A673 (cell line): ENCODE measurements around the gene ZNF425. TPM values are rescaled to one million over a fixed set of nuclear protein-coding genes. Genes with fewer than 3 reads are reported as not detected.

Source experiments
- BruUV-seq: library from RNA; stranded (reverse); fragments of 400-500 nt; replicated peaks from 2 replicates; lab custom pipeline; 2021; lab: Mats Ljungman, UMichigan
- CTCF ChIA-PET: fragments of 300-600 bp; sonication (Branson Sonifier 250); formaldehyde crosslinking; loops from one replicate; lab custom pipeline; 2022; ENCODE audit warnings: antibody characterized with exemption; lab: Charles Lee
- POLR2A ChIA-PET: fragments of 300-600 bp; sonication (Branson Sonifier 250); formaldehyde crosslinking; loops from one replicate; lab custom pipeline; 2022; ENCODE audit warnings: antibody characterized with exemption; ENCODE audit not compliant: low non-redundant PET; lab: Charles Lee
- DNase-seq: peaks from one replicate; pipeline ENCODE4 v3.0.0-alpha.2; 2015; ENCODE audit warnings: low spot score
- H3K27ac ChIP-seq: fragments of 200-600 bp; sonication (generic); 2 replicates; pipeline ENCODE4 v1.5.1; 2016; ENCODE audit warnings: mixed run types, low read depth, mild to moderate bottlenecking, mixed read lengths, antibody characterized with exemption, low read length; ENCODE audit not compliant: poor library complexity, severe bottlenecking
- H3K27me3 ChIP-seq: fragments of 200-600 bp; sonication (generic); replicated peaks from 2 replicates; pipeline ENCODE4 v1.6.1; 2017; ENCODE audit warnings: mixed run types, low read depth, mild to moderate bottlenecking, mixed read lengths, antibody characterized with exemption, low read length; ENCODE audit not compliant: insufficient read depth, poor library complexity
- H3K36me3 ChIP-seq: fragments of 200-600 bp; sonication (generic); 2 replicates; pipeline ENCODE4 v1.6.1; 2016; ENCODE audit warnings: mixed run types, mild to moderate bottlenecking, mixed read lengths, antibody characterized with exemption, low read length; ENCODE audit not compliant: insufficient read depth, poor library complexity, severe bottlenecking
- H3K4me1 ChIP-seq: fragments of 200-600 bp; sonication (generic); 2 replicates; pipeline ENCODE4 v1.6.1; 2017; ENCODE audit warnings: mixed run types, mild to moderate bottlenecking, mixed read lengths, antibody characterized with exemption, low read length; ENCODE audit not compliant: insufficient read depth, poor library complexity, severe bottlenecking
- H3K4me3 ChIP-seq: fragments of 200-600 bp; sonication (generic); 2 replicates; pipeline ENCODE4 v1.5.1; 2016; ENCODE audit warnings: low read depth, mixed run types, mild to moderate bottlenecking, mixed read lengths, low read length; ENCODE audit not compliant: poor library complexity, severe bottlenecking
- H3K9me3 ChIP-seq: fragments of 200-600 bp; sonication (generic); 2 replicates; pipeline ENCODE4 v1.6.1; 2016; ENCODE audit warnings: mixed run types, low read depth, mild to moderate bottlenecking, mixed read lengths, antibody characterized with exemption, low read length; ENCODE audit not compliant: poor library complexity, severe bottlenecking
- EZH2 ChIP-seq: fragments of 200-600 bp; sonication (generic); IDR thresholded peaks from 2 replicates; pipeline ENCODE4 v1.6.1; 2017; ENCODE audit warnings: borderline replicate concordance, low read depth, mild to moderate bottlenecking, mixed read lengths, antibody characterized with exemption, low read length; ENCODE audit not compliant: poor library complexity, severe bottlenecking
- intact Hi-C: fragments of 100-400 bp; cut with micrococcal nuclease; formaldehyde crosslinking; loops from one replicate; pipeline ENCODE4 v1.10.0; 2022; ENCODE audit not compliant: unreplicated experiment
- total RNA-seq: library from RNA; stranded (reverse); gene quantifications from 2 replicates; pipeline ENCODE4 v1.2.3, GENCODE V29; 2021
- TF ChIP-seq, protein P1 (sequence below): fragments of 300-800, 200-600 bp; sonication (generic); conservative IDR thresholded peaks from 2 replicates; pipeline ENCODE4 v1.5.1; 2017; ENCODE audit warnings: low read depth, mild to moderate bottlenecking, antibody characterized with exemption, low read length, moderate library complexity, mixed read lengths

Gene ZNF425
- total RNA-seq, 1 experiment from 2014 or later, result 1.2 TPM

DNA sequence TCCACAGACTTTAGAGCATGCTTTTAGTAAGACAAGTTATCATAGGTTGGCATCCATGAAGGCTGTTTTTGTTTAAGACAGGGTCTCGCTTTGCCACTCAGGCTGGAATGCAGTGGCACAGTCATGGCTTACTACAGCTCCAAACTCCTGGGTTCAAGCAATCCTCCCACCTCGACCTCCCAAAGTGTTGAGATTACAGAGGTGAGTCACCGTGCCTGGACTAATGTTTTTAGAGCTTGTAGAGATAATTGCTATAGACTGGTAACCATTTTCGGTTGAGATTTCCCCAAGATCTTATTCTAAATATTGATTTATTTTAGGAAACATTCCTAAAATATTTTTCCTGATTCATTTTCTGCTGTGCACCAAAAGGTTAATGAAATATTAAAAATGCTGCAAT, 15.8 kb upstream of the ZNF425 start:
- H3K9me3 ChIP-seq, result no peaks in the 10 kb centered on the region
- H3K4me1 ChIP-seq, result no peaks in the 10 kb centered on the region
- intact Hi-C loops, result no loop called here
- no TSS peak for BruUV-seq
- no peak overlapping the region for H3K4me3 ChIP-seq
- H3K27ac ChIP-seq, result no peak overlapping the region
- no peak for DNase-seq
- H3K36me3 ChIP-seq, result no peaks in the 10 kb centered on the region
- ChIA-PET POLR2A (interaction anchor here (0.7 kb wide), 1 partner anchor 143 kb away, joined by 9 read pairs; no protein-coding TSS in a partner anchor), CTCF (no interaction called here)
- TF ChIP-seq EZH2, result no peak
- TF ChIP-seq, protein P1, sequence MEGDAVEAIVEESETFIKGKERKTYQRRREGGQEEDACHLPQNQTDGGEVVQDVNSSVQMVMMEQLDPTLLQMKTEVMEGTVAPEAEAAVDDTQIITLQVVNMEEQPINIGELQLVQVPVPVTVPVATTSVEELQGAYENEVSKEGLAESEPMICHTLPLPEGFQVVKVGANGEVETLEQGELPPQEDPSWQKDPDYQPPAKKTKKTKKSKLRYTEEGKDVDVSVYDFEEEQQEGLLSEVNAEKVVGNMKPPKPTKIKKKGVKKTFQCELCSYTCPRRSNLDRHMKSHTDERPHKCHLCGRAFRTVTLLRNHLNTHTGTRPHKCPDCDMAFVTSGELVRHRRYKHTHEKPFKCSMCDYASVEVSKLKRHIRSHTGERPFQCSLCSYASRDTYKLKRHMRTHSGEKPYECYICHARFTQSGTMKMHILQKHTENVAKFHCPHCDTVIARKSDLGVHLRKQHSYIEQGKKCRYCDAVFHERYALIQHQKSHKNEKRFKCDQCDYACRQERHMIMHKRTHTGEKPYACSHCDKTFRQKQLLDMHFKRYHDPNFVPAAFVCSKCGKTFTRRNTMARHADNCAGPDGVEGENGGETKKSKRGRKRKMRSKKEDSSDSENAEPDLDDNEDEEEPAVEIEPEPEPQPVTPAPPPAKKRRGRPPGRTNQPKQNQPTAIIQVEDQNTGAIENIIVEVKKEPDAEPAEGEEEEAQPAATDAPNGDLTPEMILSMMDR, result no peak
- H3K27me3 ChIP-seq, result no peaks in the 10 kb centered on the region

DNA sequence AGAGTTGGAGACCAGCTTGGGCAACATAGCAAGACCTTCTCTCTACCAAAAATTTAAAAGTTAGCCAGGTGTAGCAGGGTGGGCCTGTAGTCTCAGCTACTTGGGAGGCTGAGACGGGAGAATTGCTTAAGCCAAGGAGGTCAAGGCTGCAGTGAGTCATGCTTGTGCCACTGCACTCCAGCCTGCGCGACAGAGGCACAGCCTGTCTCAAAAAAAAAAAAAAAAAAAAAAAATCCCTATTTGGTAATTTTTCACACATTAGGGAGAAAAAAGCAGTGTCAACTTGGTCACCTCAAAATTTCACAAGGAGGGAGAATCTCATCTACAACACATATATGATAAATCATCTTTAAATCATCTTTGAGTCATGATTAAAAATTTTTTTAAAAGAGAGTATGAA, 14.7 kb upstream of the ZNF425 start:
- no peak for DNase-seq
- Histone ChIP-seq H3K36me3 (no peaks in the 10 kb centered on the region), H3K27me3 (no peaks in the 10 kb centered on the region), H3K27ac (no peak overlapping the region), H3K4me1 (no peaks in the 10 kb centered on the region), H3K9me3 (no peaks in the 10 kb centered on the region), H3K4me3 (no peak overlapping the region)
- no peak for TF ChIP-seq EZH2
- TF ChIP-seq, protein P1, result no peak
- ChIA-PET CTCF (no interaction called here), POLR2A (no interaction called here)
- BruUV-seq, result no TSS peak
- intact Hi-C loops, result no loop called here

DNA sequence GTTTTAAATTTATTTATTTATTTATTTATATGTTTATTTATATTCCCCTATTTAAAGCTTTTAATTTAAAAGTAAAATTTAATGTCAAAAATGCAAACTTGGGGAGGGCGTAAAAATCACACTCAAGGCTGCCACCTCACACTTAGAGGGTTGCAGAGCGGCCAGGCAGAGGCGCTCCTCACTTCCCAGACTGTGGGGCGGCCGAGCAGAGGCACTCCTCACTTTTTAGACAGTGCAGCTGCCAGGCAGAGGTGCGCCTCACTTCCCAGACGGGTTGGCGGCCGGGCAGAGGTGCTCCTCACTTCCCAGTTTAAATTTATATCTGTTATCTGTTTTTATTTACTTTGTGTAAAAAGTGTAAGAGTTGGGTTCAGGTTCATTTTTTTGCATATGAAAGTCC, 10.0 kb upstream of the ZNF425 start:
- TF ChIP-seq EZH2, result no peak
- TF ChIP-seq, protein P1, result no peak
- no peaks in the 10 kb centered on the region for H3K4me1 ChIP-seq
- POLR2A ChIA-PET, result no interaction called here
- H3K27me3 ChIP-seq, result no peaks in the 10 kb centered on the region
- peaks cover 9% of the 10 kb centered on the region for H3K36me3 ChIP-seq
- no peak overlapping the region for H3K27ac ChIP-seq
- H3K9me3 ChIP-seq, result peaks cover 2% of the 10 kb centered on the region
- CTCF ChIA-PET, result no interaction called here
- DNase-seq, result no peak
- intact Hi-C loops, result no loop called here
- no TSS peak for BruUV-seq
- no peak overlapping the region for H3K4me3 ChIP-seq
